Progenitor cell of endocrine pancreas (in vitro differentiated cells): Measurements from ENCODE around the gene MTR. TPM values are rescaled to one million over a fixed set of nuclear protein-coding genes. Genes with fewer than 3 reads are reported as not detected.
A peak's percentile ranks its signal among the peaks of the same experiment; 100 is the strongest.

Source experiments
- DNase-seq: peaks from one replicate; pipeline ENCODE4 v3.0.0; 2021; ENCODE audit warnings: low spot score; ENCODE audit not compliant: unreplicated experiment
- H3K27ac Mint-ChIP-seq: 2 replicates; pipeline ENCODE4 v1.8.0; 2021; ENCODE audit warnings: mild to moderate bottlenecking, moderate library complexity, mixed read lengths
- H3K27me3 Mint-ChIP-seq: 2 replicates; pipeline ENCODE4 v1.8.0; 2021; ENCODE audit warnings: mixed read lengths
- H3K36me3 Mint-ChIP-seq: 2 replicates; pipeline ENCODE4 v1.8.0; 2022; ENCODE audit warnings: mixed read lengths; ENCODE audit not compliant: insufficient read depth
- H3K4me1 Mint-ChIP-seq: 2 replicates; pipeline ENCODE4 v1.8.0; 2021; ENCODE audit warnings: low read depth, mixed read lengths
- H3K4me3 Mint-ChIP-seq: 2 replicates; pipeline ENCODE4 v1.8.0; 2021; ENCODE audit warnings: low read depth, mild to moderate bottlenecking, moderate library complexity, mixed read lengths
- H3K9me3 Mint-ChIP-seq: 2 replicates; pipeline ENCODE4 v1.8.0; 2021; ENCODE audit warnings: low read depth, mixed read lengths
- total RNA-seq: library from RNA; stranded (reverse); gene quantifications from 2 replicates; pipeline ENCODE4 v1.2.1, GENCODE V29; 2021
- TF ChIP-seq, protein P1 (sequence below): fragments of 200-600 bp; sonication (generic); IDR thresholded peaks from one replicate; pipeline ENCODE4 v1.5.0; 2021; ENCODE audit warnings: antibody characterized with exemption, mild to moderate bottlenecking; ENCODE audit not compliant: unreplicated experiment

MTR gene
- total RNA-seq, 1 donor from 2014 or later, result 29.7 TPM

DNA sequence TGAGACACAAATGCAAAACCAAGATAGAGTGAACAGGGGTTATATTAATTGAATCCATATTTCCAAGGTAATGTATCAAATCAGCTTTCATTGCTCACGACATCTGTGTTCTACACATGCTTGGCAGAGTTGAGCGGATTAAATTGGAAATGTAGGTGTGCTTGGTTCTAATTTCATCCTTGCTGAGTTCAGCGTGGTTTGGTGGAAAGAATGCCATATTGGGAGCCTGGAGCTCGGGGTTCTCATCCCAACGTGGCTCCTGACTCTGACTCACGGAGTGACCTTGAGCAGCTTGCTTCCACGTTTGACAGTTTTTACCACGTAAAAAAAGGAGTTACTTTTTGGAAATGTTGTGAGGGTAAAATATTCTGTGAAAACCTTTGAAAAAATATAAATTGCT is 92.0 kb downstream of the MTR start:
- TF ChIP-seq, protein P1, sequence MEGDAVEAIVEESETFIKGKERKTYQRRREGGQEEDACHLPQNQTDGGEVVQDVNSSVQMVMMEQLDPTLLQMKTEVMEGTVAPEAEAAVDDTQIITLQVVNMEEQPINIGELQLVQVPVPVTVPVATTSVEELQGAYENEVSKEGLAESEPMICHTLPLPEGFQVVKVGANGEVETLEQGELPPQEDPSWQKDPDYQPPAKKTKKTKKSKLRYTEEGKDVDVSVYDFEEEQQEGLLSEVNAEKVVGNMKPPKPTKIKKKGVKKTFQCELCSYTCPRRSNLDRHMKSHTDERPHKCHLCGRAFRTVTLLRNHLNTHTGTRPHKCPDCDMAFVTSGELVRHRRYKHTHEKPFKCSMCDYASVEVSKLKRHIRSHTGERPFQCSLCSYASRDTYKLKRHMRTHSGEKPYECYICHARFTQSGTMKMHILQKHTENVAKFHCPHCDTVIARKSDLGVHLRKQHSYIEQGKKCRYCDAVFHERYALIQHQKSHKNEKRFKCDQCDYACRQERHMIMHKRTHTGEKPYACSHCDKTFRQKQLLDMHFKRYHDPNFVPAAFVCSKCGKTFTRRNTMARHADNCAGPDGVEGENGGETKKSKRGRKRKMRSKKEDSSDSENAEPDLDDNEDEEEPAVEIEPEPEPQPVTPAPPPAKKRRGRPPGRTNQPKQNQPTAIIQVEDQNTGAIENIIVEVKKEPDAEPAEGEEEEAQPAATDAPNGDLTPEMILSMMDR, result no peak
- H3K27ac Mint-ChIP-seq, result no peak overlapping the region
- H3K4me1 Mint-ChIP-seq, result no peaks in the 10 kb centered on the region
- H3K9me3 Mint-ChIP-seq, result no peaks in the 10 kb centered on the region
- no peak for DNase-seq
- no peaks in the 10 kb centered on the region for H3K27me3 Mint-ChIP-seq
- H3K36me3 Mint-ChIP-seq, result peaks cover 13% of the 10 kb centered on the region
- H3K4me3 Mint-ChIP-seq, result no peak overlapping the region

DNA sequence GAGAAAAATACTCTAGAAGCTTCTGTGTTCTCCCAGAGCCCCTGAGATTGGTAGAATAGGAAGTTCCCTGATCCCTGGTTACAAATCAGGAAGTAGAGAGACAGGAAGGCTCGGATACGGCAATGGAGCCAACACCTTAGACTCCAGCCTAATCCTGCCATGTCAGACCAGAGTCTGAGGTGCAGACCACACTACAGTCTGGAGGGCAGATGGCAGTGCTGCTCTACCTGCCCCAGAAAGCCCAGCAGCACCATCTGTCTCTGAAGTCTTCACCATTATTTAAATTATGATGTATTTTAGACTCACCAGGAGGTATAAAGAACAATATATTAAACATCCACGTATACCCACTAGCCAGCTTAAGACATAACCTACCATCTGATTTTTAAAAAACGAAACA is 93.0 kb downstream of the MTR start:
- Mint-ChIP-seq H3K27me3 (no peaks in the 10 kb centered on the region), H3K4me3 (no peak overlapping the region), H3K9me3 (no peaks in the 10 kb centered on the region), H3K4me1 (no peaks in the 10 kb centered on the region), H3K27ac (no peak overlapping the region), H3K36me3 (peaks cover 11% of the 10 kb centered on the region)
- TF ChIP-seq, protein P1, result no peak
- no peak for DNase-seq

DNA sequence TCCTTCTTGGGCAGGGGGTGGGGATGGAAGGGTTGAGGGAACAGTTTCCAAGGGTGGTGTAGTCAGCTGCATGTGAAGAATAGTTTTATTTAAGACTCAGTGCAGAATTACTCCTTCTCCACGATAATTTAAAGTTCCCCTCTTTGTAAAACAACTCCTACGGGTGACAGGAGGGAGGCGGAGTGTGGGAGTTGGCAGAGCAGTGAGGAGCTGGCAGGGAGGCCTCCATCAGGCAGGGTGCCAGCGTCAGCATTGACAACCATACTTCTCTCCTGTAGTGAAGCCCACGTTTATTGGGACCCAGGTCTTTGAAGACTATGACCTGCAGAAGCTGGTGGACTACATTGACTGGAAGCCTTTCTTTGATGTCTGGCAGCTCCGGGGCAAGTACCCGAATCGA is 93.8 kb downstream of the MTR start:
- no peak overlapping the region for H3K4me3 Mint-ChIP-seq

DNA sequence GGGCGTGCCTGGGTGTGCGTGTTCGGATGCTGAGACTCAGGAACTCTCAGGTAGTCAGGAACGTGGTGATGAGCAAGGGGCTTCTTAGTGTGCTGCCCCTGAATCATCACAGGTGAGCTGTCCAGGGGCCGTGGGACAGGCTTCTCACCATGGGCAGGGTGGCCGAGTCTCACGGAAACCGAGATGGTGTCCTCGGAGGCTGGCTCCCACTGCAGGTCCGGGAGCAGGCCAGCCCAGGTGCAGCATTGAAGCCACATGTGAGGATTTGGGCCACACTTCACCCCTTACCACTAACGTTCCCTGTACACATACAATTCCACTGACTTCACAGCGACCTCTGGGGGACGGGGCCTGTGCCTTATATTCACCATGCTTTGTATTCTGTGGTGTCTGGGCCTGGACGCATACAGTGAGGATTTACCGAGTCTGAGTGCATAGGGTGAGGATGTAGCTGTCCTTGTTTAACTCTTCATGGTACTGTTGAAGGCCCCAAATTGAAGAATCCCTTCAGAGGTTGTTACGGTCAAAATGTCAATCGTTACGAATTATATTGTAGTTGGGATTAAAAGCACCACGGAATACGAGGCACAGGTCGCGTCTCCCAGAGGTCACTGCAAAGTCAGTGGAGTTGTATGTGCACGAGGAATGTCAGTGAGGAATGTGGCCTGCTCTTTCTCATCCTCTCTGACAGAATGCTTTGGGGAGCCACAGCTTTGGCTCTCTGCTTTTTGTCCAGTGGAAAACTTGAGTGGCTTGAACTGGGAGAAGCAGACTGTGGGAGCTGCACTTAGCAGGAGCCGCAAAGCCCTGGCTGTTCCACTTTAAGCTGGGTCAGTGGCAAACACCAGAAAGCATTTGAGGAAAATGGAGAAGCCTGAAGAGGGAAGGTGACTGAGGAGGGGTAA is 95.3 kb downstream of the MTR start:
- Mint-ChIP-seq H3K27ac (peak overlapping the region; percentile 79), H3K9me3 (no peaks in the 10 kb centered on the region), H3K27me3 (no peaks in the 10 kb centered on the region), H3K4me1 (no peaks in the 10 kb centered on the region), H3K4me3 (no peak overlapping the region), H3K36me3 (peaks cover 11% of the 10 kb centered on the region)
- TF ChIP-seq, protein P1, result no peak
- no peak for DNase-seq

More for the DNA sequence above, 93.8 kb downstream of the MTR start:
- H3K36me3 Mint-ChIP-seq, result peaks cover 11% of the 10 kb centered on the region
- H3K9me3 Mint-ChIP-seq, result no peaks in the 10 kb centered on the region
- no peak for DNase-seq
- H3K27ac Mint-ChIP-seq, result no peak overlapping the region
- TF ChIP-seq, protein P1, result no peak
- H3K4me1 Mint-ChIP-seq, result no peaks in the 10 kb centered on the region
- no peaks in the 10 kb centered on the region for H3K27me3 Mint-ChIP-seq

DNA sequence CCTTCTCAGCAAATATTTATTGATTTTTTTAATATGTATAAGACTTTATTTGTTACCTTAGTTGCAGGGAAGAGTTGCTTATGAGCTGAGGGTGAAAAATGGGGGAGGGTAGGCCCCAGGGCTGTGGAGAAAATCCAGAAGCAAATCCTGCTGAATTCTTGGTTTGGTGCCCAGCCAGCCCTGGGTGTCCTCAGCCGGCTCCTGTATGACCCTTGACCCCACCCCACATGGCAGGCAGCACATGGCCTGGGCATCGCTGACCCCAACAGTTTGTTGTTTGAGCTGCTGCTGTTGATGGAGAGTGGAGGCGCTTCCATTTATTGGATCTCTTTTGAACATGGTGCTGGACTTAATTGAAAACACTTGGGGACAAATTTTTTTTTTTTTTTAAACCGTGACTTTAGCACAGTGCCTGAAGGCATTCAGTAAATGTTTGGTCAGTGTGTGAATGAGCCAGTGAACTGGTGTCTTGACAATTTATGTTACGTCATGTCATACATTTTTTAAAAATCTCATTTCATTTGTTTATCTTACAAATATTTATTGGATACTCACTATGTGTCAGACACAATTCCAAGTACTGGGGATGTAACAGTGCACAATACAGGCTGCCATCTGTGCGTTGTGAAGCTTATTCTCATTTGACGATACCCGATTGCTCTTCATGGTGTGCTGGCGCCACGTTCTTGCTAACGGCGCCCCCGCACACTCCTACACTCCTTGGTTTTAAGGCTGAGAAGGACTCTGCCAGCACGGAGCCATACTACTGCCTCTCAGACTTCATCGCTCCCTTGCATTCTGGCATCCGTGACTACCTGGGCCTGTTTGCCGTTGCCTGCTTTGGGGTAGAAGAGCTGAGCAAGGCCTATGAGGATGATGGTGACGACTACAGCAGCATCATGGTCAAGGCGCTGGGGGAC is 98.8 kb downstream of the MTR start:
- H3K36me3 Mint-ChIP-seq, result peaks cover 20% of the 10 kb centered on the region
- DNase-seq, result no peak
- H3K4me1 Mint-ChIP-seq, result no peaks in the 10 kb centered on the region
- H3K4me3 Mint-ChIP-seq, result no peak overlapping the region
- TF ChIP-seq, protein P1, result no peak
- peak overlapping the region; percentile 46 for H3K27ac Mint-ChIP-seq
- no peaks in the 10 kb centered on the region for H3K9me3 Mint-ChIP-seq
- H3K27me3 Mint-ChIP-seq, result no peaks in the 10 kb centered on the region
